Measurements from ENCODE around the gene EMILIN1. TPM values are rescaled to one million over a fixed set of nuclear protein-coding genes. Genes with fewer than 3 reads are reported as not detected.

The EMILIN1 gene
- total RNA-seq, 1 experiment from 2014 or later, result 1.2 TPM

- no peak overlapping the region for H3K9ac ChIP-seq (ENCODE audit: extremely low read depth, insufficient read length, low read length)
Observed at GRCh38 chr2:27131429-27131828, 53.0 kb downstream of the EMILIN1 start.

More at GRCh38 chr2:27131429-27131828, 53.0 kb downstream of the EMILIN1 start:
- Histone ChIP-seq H4K5ac (ENCODE audit: insufficient read length, low read depth, low read length) (no peak overlapping the region), H2BK120ac (ENCODE audit: low read depth, low read length, poor library complexity, severe bottlenecking) (no peak overlapping the region), H3K14ac (ENCODE audit: insufficient read depth, low read length) (no peak overlapping the region), H2AK5ac (ENCODE audit: insufficient read length, low read length) (no peak overlapping the region), H3K9me3 (ENCODE audit: control insufficient read depth, low read depth, low read length) (no peaks in the 10 kb centered on the region), H3K4me1 (ENCODE audit: insufficient read depth, low read length) (no peaks in the 10 kb centered on the region), H3K4me2 (ENCODE audit: insufficient read depth, insufficient read length, low read length) (no peak overlapping the region), H3K79me2 (ENCODE audit: insufficient read depth, low read length) (peaks cover 2% of the 10 kb centered on the region; the same call in 1 of the 2 replicates), H3T11ph (ENCODE audit: low read length) (no peak overlapping the region), H4K91ac (ENCODE audit: insufficient read length, low read depth, low read length) (no peak overlapping the region), H2BK5ac (ENCODE audit: insufficient read length, low read length) (no peak overlapping the region), H2AFZ (ENCODE audit: low read length) (no peak overlapping the region), H3K27ac (ENCODE audit: insufficient read length, low read depth, low read length) (no peak overlapping the region), H3K23me2 (ENCODE audit: insufficient read length, low read depth, low read length, poor library complexity, severe bottlenecking) (no peaks in the 10 kb centered on the region), H4K20me1 (ENCODE audit: control insufficient read depth, insufficient read depth, insufficient read length) (no peaks in the 10 kb centered on the region), H2BK20ac (ENCODE audit: low read depth, low read length, poor library complexity, severe bottlenecking) (no peak overlapping the region), H3K79me1 (ENCODE audit: insufficient read depth, low read depth, low read length, poor library complexity, severe bottlenecking) (peaks cover 4% of the 10 kb centered on the region), H3K23ac (ENCODE audit: insufficient read length, low read depth, low read length) (no peak overlapping the region), H3K18ac (ENCODE audit: insufficient read length, low read depth, low read length) (no peak overlapping the region), H3K27me3 (ENCODE audit: insufficient read depth, low read length) (no peaks in the 10 kb centered on the region), H2BK12ac (ENCODE audit: insufficient read length, low read depth, low read length) (no peak overlapping the region), H2BK15ac (ENCODE audit: low read depth, low read length) (no peak overlapping the region), H3K56ac (ENCODE audit: insufficient read length, low read depth, low read length) (no peak overlapping the region), H3K4ac (ENCODE audit: low read depth, low read length) (no peak overlapping the region), H4K8ac (replicated peaks; ENCODE audit: insufficient read length, low read depth, low read length) (no peak overlapping the region)
- peaks cover 9 to 38% (median 34%) of the 10 kb centered on the region in 3 experiments for H3K36me3 Mint-ChIP-seq (ENCODE audit: insufficient read depth in 1 of 3, low read depth in 3 of 3)
- H3K4me3 Mint-ChIP-seq, result peak overlapping the region in 1 of 2 experiments; percentile 20; a peak in 1 of 5 replicates
- DNase-seq, result no peak
- TF ChIP-seq CTCF (conservative IDR thresholded peaks at IDR 0.05), result no peak
- H3K4me1 Mint-ChIP-seq, result peaks cover 10 to 11% of the 10 kb centered on the region in 2 experiments
- no peak overlapping the region for H3K27ac Mint-ChIP-seq
- no CpG with 5 or more reads among the region's 11 CpGs for WGBS (ENCODE audit: extremely low coverage, insufficient read length, low lambda C conversion rate)
- H3K9me3 Mint-ChIP-seq, result no peaks in the 10 kb centered on the region
- H3K27me3 Mint-ChIP-seq (ENCODE audit: low read depth), result no peaks in the 10 kb centered on the region; the same call in none of the 2 replicates

All from H9 (cell line).